Gastroesophageal sphincter (tissue), 4 donors: ENCODE data around the gene COLEC12. TPM values are rescaled to one million over a fixed set of nuclear protein-coding genes. Genes with fewer than 3 reads are reported as not detected.

ENCODE experiments used
- ATAC-seq: fragments of 150-250 bp; one replicate; pipeline ENCODE4 v1.9.1; 2016; ENCODE audit warnings: mild to moderate bottlenecking, moderate library complexity
- H3K27ac ChIP-seq, 4 donors: fragments of 200-600 bp; sonication (generic) in 3 of 4; 1 replicate in 3 of 4; 2 replicates in 1 of 4; pipeline ENCODE4 v1.5.1; 2016 to 2019
- H3K27me3 ChIP-seq: fragments of 200-600 bp; sonication (generic); one replicate; pipeline ENCODE4 v1.5.1; 2019
- H3K36me3 ChIP-seq, 2 donors: fragments of 200-600 bp; sonication (generic); one replicate each; pipeline ENCODE4 v1.5.1; 2019; ENCODE audit warnings: control low read depth in 1 of 2
- H3K4me1 ChIP-seq, 3 donors: fragments of 200-600 bp; sonication (generic); 1 replicate in 2 of 3; 2 replicates in 1 of 3; pipeline ENCODE4 v1.5.1; 2016 to 2019; ENCODE audit warnings: control low read depth in 2 of 3
- H3K4me3 ChIP-seq, 2 donors: fragments of 200-600 bp; sonication (generic); one replicate each; pipeline ENCODE4 v1.5.1; 2019; ENCODE audit warnings: mild to moderate bottlenecking in 1 of 2, moderate library complexity in 1 of 2
- H3K9me3 ChIP-seq, 3 donors: fragments of 200-600 bp; sonication (generic); one replicate each; pipeline ENCODE4 v1.5.1; 2017 to 2019; ENCODE audit warnings: control low read depth in 2 of 3
- CTCF ChIP-seq, 4 experiments: fragments of 200-600 bp in 2 of 4; fragments of 450-650 bp in 2 of 4; sonication (generic) in 1 of 4; IDR thresholded peaks; one replicate each; pipeline ENCODE4 v1.5.1; 2017 to 2019; ENCODE audit warnings: antibody characterized with exemption in 4 of 4, mild to moderate bottlenecking in 2 of 4, moderate library complexity in 2 of 4
- EP300 ChIP-seq: sonication (generic); formaldehyde crosslinking; IDR thresholded peaks from one replicate; pipeline ENCODE4 v1.6.1; 2017; ENCODE audit warnings: antibody characterized with exemption, mild to moderate bottlenecking
- POLR2A ChIP-seq, 2 donors: fragments of 450-650 bp; IDR thresholded peaks; one replicate each; pipeline ENCODE4 v1.6.1; 2017; ENCODE audit warnings: antibody characterized with exemption in 2 of 2, mild to moderate bottlenecking in 2 of 2, moderate library complexity in 1 of 2
- POLR2AphosphoS5 ChIP-seq: sonication (generic); formaldehyde crosslinking; IDR thresholded peaks from one replicate; pipeline ENCODE4 v1.6.1; 2017; ENCODE audit warnings: antibody characterized with exemption
- WGBS, 2 donors: methylation state at CpG; one replicate each; pipeline ENCODE4 v1.1.5; 2018; ENCODE audit warnings: low coverage in 1 of 2; 5-methylcytosine and 5-hydroxymethylcytosine counted together
- total RNA-seq, 4 donors: library from RNA; depleted of rRNA; stranded (reverse); fragments of >200 nt; gene quantifications; one replicate each; pipeline ENCODE4 v1.1.0, GENCODE V29; 2016

Gene COLEC12
- 10 to 100 TPM; 21.2 to 40.1 (median 37.1) TPM for total RNA-seq

DNA sequence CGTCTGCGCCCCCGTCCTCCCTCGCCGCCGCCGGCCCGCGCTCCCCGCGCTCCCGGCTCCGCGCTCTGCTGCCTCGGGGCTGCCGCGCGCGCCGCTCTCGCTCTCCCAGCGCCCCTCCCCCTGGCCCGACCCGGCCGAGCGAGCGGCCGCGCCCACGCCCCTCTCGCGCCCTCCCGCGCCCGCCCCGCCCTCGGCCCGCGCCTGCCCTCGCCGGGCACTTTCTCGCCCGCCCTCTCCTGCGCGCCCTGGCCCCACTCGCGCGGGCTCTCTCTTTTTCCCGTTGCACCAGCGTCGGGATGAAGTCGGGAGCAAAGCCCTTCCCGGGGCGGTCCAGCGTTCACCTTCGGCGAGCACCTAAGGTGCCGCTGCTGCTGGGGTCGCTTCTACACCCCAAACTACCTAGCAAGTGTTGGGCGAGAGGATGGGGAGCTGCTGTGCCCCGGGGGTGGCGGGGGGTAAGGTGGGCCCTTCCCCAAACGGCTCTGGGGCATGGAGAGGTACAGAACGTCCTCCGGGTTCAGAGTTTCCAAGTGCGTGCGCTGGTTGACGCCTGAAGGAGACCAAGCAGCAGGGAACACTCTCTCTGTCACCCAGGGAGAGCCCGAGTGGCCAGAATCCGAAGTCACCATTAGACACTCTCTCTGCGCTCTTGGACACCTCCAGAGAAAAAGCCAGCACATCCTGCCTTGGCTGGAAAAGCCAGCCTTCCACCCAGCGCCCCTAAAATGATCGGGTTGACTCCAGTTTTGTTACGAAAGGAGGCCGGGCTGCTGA is at the start of gene COLEC12:
TSS of gene COLEC12 (minus strand) at position 70 of the 774 bp plus-strand sequence. CDS start 187 bp downstream, outside the sequence.
- WGBS, 2 donors = 27 to 28% methylated on average over 3 to 5 of the region's 75 CpGs
- H3K27me3 ChIP-seq = peaks cover 8% of the 10 kb centered on the region
- TF ChIP-seq POLR2AphosphoS5 (no peak), POLR2A (IDR thresholded peaks at IDR 0.05) (peak; percentile 4 to 52)
- H3K9me3 ChIP-seq = no peaks in the 10 kb centered on the region
- peaks cover 0 to 55% (median 9%) of the 10 kb centered on the region in 3 donors for H3K4me1 ChIP-seq
- no peaks in the 10 kb centered on the region for H3K36me3 ChIP-seq
- ATAC-seq = peak; percentile 77
- H3K27ac ChIP-seq = peak within 1 kb of the TSS in 3 of 4 donors; percentile 65 to 86 (median 82)
- H3K4me3 ChIP-seq = peak within 1 kb of the TSS; percentile 64 to 79

DNA sequence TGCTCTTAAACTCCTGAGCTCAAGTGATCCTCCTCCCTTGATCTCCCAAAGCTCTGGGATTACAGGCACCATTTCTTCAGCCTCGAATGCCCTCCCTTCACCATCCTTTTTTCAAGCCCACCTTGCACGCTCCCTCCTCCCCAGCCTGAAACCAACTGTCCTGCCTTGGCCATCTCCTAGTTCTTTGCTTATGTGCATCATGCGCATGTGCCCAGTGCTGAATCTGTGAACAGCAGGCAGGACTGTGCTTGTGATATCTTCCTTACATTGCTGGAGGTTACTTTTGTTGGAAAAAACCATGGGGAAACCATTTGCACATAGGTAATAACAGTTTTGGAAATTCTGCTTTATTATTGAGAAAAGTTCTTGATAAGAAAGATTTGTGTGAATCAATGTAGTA is 49.5 kb upstream of the COLEC12 start:
- Histone ChIP-seq H3K27ac (no peak overlapping the region), H3K36me3 (no peaks in the 10 kb centered on the region), H3K4me1 (no peaks in the 10 kb centered on the region), H3K4me3 (no peak overlapping the region), H3K27me3 (no peaks in the 10 kb centered on the region), H3K9me3 (no peaks in the 10 kb centered on the region)
- ATAC-seq = no peak
- TF ChIP-seq EP300 (no peak), POLR2A (IDR thresholded peaks at IDR 0.05) (no peak), CTCF (IDR thresholded peaks at IDR 0.05) (no peak), POLR2AphosphoS5 (no peak)
- 100% methylated on average over 2 of the region's 3 CpGs for WGBS, 2 donors

DNA sequence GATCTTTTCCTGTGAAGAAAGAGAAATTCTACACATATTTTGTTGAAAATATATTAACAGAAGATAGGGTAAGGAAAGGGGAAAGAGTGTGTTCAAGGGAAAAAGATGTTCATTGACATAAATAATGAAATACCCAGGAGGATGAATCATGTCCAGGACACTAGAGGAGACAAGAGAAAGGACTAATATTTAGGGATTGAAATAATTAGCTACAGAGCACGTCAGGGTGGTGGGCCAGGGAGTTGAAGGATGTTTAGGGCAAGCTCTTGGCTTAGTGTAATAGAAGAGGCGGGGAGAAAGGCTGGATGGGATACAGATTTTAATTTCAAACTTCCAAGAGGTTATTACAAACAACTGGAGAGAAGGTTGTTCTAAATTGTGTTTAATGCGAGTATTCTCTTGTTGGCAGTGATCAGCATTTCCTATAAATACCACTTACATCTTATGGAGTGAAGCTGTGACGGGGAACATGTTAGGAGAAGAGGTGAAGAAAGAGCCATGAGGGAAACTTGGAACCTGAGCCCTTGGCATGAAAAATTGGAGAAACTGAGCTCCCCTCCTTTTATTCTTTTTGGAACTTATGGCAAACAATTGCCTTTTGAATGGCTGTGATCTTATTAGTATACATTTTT is 43.1 kb upstream of the COLEC12 start:
- TF ChIP-seq CTCF (IDR thresholded peaks at IDR 0.05) (no peak), POLR2AphosphoS5 (no peak), POLR2A (IDR thresholded peaks at IDR 0.05) (no peak), EP300 (no peak)
- ATAC-seq = no peak

GRCh38 chr18:533995-534601 is 33.6 kb upstream of the COLEC12 start:
- TF ChIP-seq CTCF (IDR thresholded peaks at IDR 0.05) (no peak), POLR2AphosphoS5 (no peak), POLR2A (IDR thresholded peaks at IDR 0.05) (no peak), EP300 (no peak)
- no peaks in the 10 kb centered on the region for H3K9me3 ChIP-seq
- no peaks in the 10 kb centered on the region for H3K36me3 ChIP-seq
- no peaks in the 10 kb centered on the region for H3K27me3 ChIP-seq
- no peak overlapping the region for H3K4me3 ChIP-seq
- no peaks in the 10 kb centered on the region for H3K4me1 ChIP-seq
- 45 to 81% methylated on average over 2 to 6 of the region's 6 CpGs for WGBS, 2 donors
- no peak overlapping the region for H3K27ac ChIP-seq
- ATAC-seq = no peak

More for the DNA sequence above, 43.1 kb upstream of the COLEC12 start:
- Histone ChIP-seq H3K36me3 (no peaks in the 10 kb centered on the region), H3K27me3 (no peaks in the 10 kb centered on the region), H3K27ac (no peak overlapping the region), H3K9me3 (no peaks in the 10 kb centered on the region), H3K4me1 (peaks cover 0 to 9% (median 0%) of the 10 kb centered on the region in 3 donors), H3K4me3 (no peak overlapping the region)
- WGBS, 2 donors = 29 to 31% methylated on average over 4 of the region's 4 CpGs

- no peaks in the 10 kb centered on the region for H3K4me1 ChIP-seq
- H3K4me3 ChIP-seq = no peak overlapping the region
- no peaks in the 10 kb centered on the region for H3K27me3 ChIP-seq
- no peak for ATAC-seq
- no peaks in the 10 kb centered on the region for H3K9me3 ChIP-seq
- H3K27ac ChIP-seq = no peak overlapping the region
- no peaks in the 10 kb centered on the region for H3K36me3 ChIP-seq
- no peak for TF ChIP-seq POLR2A (IDR thresholded peaks at IDR 0.05)
- no peak for TF ChIP-seq CTCF (IDR thresholded peaks at IDR 0.05)
- no peak for TF ChIP-seq EP300
- TF ChIP-seq POLR2AphosphoS5 = no peak
Measured at GRCh38 chr18:532632-533031, 32.1 kb upstream of the COLEC12 start.
